Fibroblast of lung (primary cell): ENCODE measurements around the gene NUP85. TPM values are rescaled to one million over a fixed set of nuclear protein-coding genes. Genes with fewer than 3 reads are reported as not detected.
"Not testable (repeated sequence)": the region's sequence is repeated elsewhere in the genome, so short reads cannot be mapped to it uniquely, and the experiment has no call there.

Experiments used
- DNase-seq, 2 donors: peaks; one replicate each; pipeline versions ENCODE4 v3.0.0 to v3.0.0-alpha.2; 2010; ENCODE audit warnings: low read depth in 2 of 2
- H2AFZ ChIP-seq: 2 replicates; pipeline ENCODE4 v1.5.1; 2012; ENCODE audit warnings: low read length, control low read depth, inconsistent platforms
- H3K27ac ChIP-seq: 2 replicates; pipeline ENCODE4 v1.5.1; 2011; ENCODE audit warnings: low read length, control low read depth; ENCODE audit not compliant: insufficient read depth
- H3K27me3 ChIP-seq: 2 replicates; pipeline ENCODE4 v1.5.1; 2011; ENCODE audit warnings: mild to moderate bottlenecking, low read length; ENCODE audit not compliant: control insufficient read depth, insufficient read depth
- H3K36me3 ChIP-seq: 2 replicates; pipeline ENCODE4 v1.5.1; 2011; ENCODE audit warnings: low read length; ENCODE audit not compliant: control insufficient read depth, insufficient read depth
- H3K4me1 ChIP-seq: 2 replicates; pipeline ENCODE4 v1.5.1; 2011; ENCODE audit warnings: low read length; ENCODE audit not compliant: control insufficient read depth, insufficient read depth; ENCODE audit errors: extremely low read depth
- H3K4me2 ChIP-seq: 2 replicates; pipeline ENCODE4 v1.5.1; 2011; ENCODE audit warnings: low read length, control low read depth; ENCODE audit not compliant: insufficient read depth; ENCODE audit errors: extremely low read depth
- H3K4me3 ChIP-seq, 4 experiments: fragments of 200-600 bp in 1 of 4; sonication (generic) in 1 of 4; replicated peaks in 1 of 4; 2 replicates each; pipeline ENCODE4 v1.5.1; 2011 to 2016; ENCODE audit warnings: low read length in 4 of 4, low read depth in 3 of 4, mild to moderate bottlenecking in 3 of 4, control low read depth in 2 of 4, inconsistent platforms in 1 of 4, mixed read lengths in 1 of 4; ENCODE audit not compliant: insufficient read depth in 1 of 4; ENCODE audit errors: control extremely low read depth in 1 of 4
- H3K79me2 ChIP-seq: 2 replicates; pipeline ENCODE4 v1.5.1; 2012; ENCODE audit warnings: mild to moderate bottlenecking, low read length, inconsistent platforms; ENCODE audit not compliant: control insufficient read depth, insufficient read depth
- H3K9ac ChIP-seq: 2 replicates; pipeline ENCODE4 v1.5.1; 2011; ENCODE audit warnings: mild to moderate bottlenecking, low read length, control low read depth; ENCODE audit not compliant: insufficient read depth
- H3K9me3 ChIP-seq: 2 replicates; pipeline ENCODE4 v1.5.1; 2012; ENCODE audit warnings: low read depth, low read length; ENCODE audit not compliant: control insufficient read depth, insufficient read depth
- H4K20me1 ChIP-seq: 2 replicates; pipeline ENCODE4 v1.5.1; 2011; ENCODE audit warnings: low read length; ENCODE audit not compliant: control insufficient read depth, insufficient read depth; ENCODE audit errors: extremely low read depth
- CTCF ChIP-seq, 2 donors: IDR thresholded peaks in 1 of 2; conservative IDR thresholded peaks in 1 of 2; 1 replicate in 1 of 2; 2 replicates in 1 of 2; pipeline ENCODE4 v1.5.1; 2011 to 2012; ENCODE audit warnings: low read length in 2 of 2, control low read depth in 1 of 2, inconsistent platforms in 1 of 2, low read depth in 1 of 2, mild to moderate bottlenecking in 1 of 2
- EZH2 ChIP-seq: IDR thresholded peaks from 2 replicates; pipeline ENCODE4 v1.5.1; 2012; ENCODE audit warnings: low read length, control low read depth, mild to moderate bottlenecking; ENCODE audit errors: missing control alignments
- polyA minus RNA-seq: library from RNA; depleted of rRNA, polyadenylated mRNA; stranded (reverse); fragments of >200 nt; gene quantifications from 2 replicates; pipeline ENCODE4 v1.2.3, GENCODE V29; 2011; ENCODE audit warnings: low replicate concordance
- polyA plus RNA-seq, 2 donors: library from polyadenylated mRNA; depleted of rRNA in 1 of 2; stranded (reverse) in 1 of 2; unstranded in 1 of 2; fragments of >200 nt; gene quantifications; 2 replicates each; pipeline ENCODE4 v1.2.1, GENCODE V29; 2011 to 2012; ENCODE audit warnings: missing spikeins in 1 of 2
- total RNA-seq: library from RNA; depleted of rRNA; stranded (reverse); fragments of >200 nt; gene quantifications from 2 replicates; pipeline ENCODE4 v1.2.1, GENCODE V29; 2014

The NUP85 gene
- total RNA-seq, result 18.5 and 21.3 TPM in 2 replicates
- polyA plus RNA-seq, result 29.6 and 49.1 TPM in 2 replicates
- 30.5 and 52.4 TPM in 2 replicates for polyA plus RNA-seq (2012)
- polyA minus RNA-seq, result 59.7 and 76.3 TPM in 2 replicates

GRCh38 chr17:75205037-75205792 lies at the start of gene NUP85:
NUP85 (plus strand) TSS chr17:75205679; CDS start chr17:75205762, 83 bp downstream.
- Histone ChIP-seq H3K4me2 (peak within 1 kb of the TSS; percentile 71), H3K27me3 (no peaks in the 10 kb centered on the region), H3K9me3 (no peaks in the 10 kb centered on the region), H3K36me3 (no peaks in the 10 kb centered on the region), H3K9ac (peak within 1 kb of the TSS; percentile 100), H3K79me2 (peaks cover 33% of the 10 kb centered on the region), H3K4me1 (no peaks in the 10 kb centered on the region), H3K27ac (peak within 1 kb of the TSS; percentile 99), H4K20me1 (no peaks in the 10 kb centered on the region), H3K4me3 (peak within 1 kb of the TSS; percentile 91 to 100 (median 98)), H2AFZ (peak within 1 kb of the TSS; percentile 89)
- DNase-seq, result peak; percentile 89 to 94
- no peak for TF ChIP-seq CTCF (conservative IDR thresholded peaks at IDR 0.05 in 1 of 2, IDR thresholded peaks at IDR 0.05 in 1 of 2; ENCODE audit: low read depth in 1 of 2, low read length in 2 of 2)
- no peak for TF ChIP-seq EZH2

DNA sequence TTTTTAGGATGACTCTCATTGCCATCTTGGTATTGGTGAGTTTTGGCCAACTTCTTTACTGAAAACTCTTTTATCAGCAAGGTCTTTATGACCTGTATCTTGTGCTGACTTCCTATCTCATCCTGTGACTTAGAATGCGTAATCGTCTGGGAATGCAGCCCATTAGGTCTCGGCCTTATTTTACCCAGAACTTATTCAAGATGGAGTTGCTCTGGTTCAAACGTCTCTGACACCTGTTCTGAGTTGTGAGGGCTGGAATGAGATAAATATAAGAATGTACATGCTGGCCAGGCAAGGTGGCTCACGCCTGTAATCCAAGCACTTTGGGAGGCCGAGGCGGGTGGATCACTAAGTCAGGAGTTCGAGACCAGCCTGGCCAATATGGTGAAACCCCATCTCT lies 47.0 kb upstream of the NUP85 start:
- H3K27ac ChIP-seq, H3K4me3 ChIP-seq, H3K4me1 ChIP-seq, H2AFZ ChIP-seq, H3K9ac ChIP-seq, H3K4me2 ChIP-seq, H3K79me2 ChIP-seq, H3K36me3 ChIP-seq, H3K9me3 ChIP-seq, H3K27me3 ChIP-seq, H4K20me1 ChIP-seq: not testable (repeated sequence)
- peak in 1 of 2 donors; percentile 66 for DNase-seq

DNA sequence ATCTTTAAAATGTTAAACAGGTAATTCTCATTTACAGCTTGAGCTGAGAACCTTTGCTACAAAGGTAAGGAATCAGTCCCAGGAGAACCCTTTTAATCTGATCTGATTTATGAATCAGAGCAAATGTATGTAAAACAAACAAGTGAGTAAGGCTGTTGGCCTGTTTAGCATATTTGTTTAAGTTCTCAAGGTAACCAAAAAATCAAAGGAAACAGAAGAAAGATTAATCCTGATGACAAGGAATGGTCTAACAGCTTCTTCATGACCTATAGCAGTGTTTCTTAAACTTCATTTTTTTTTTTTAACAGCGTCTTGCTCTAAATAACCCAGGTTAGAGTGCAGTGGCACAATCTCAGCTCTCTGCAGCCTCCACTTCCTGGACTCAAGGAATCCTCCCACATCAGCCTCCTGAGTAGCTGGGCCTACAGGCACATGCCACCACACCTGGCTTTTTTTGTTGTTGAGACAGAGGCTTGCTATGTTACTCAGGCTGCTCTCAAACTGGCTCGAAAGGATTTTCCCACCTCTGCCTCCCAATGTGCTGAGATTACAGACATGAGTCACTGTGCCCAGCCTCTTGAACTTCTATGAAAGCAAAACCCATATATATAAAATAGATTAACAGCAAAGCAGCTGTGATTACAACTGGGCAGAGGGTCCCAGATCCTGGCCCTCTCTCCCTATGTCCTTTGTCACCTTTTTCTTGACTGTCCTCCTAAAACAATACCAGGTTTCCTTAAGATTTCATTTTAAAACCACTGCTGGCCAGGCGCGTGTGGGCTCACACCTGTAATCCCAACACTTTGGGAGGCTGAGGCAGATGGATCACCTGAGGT lies 46.1 kb upstream of the NUP85 start:
- Histone ChIP-seq H3K27ac (peak overlapping the region; percentile 1), H3K27me3 (no peaks in the 10 kb centered on the region), H2AFZ (no peak overlapping the region), H3K4me2 (no peak overlapping the region), H3K9ac (no peak overlapping the region), H3K36me3 (no peaks in the 10 kb centered on the region), H3K9me3 (no peaks in the 10 kb centered on the region), H3K4me1 (no peaks in the 10 kb centered on the region), H4K20me1 (no peaks in the 10 kb centered on the region), H3K79me2 (no peaks in the 10 kb centered on the region), H3K4me3 (no peak overlapping the region)
- peak; percentile 38 to 78 for DNase-seq
- TF ChIP-seq EZH2, result no peak
- TF ChIP-seq CTCF (conservative IDR thresholded peaks at IDR 0.05 in 1 of 2, IDR thresholded peaks at IDR 0.05 in 1 of 2; ENCODE audit: low read depth in 1 of 2, low read length in 2 of 2), result no peak
